Lower lobe of right lung (tissue), 2 donors: ENCODE data around the gene CSNK1G3. TPM values are rescaled to one million over a fixed set of nuclear protein-coding genes. Genes with fewer than 3 reads are reported as not detected.

Experiments used
- ATAC-seq, 2 donors: fragments of 200-7000 bp; cut with Tn5 transposase; one replicate each; pipeline ENCODE4 v1.9.1; 2020 to 2022; ENCODE audit warnings: mild to moderate bottlenecking in 2 of 2, moderate library complexity in 2 of 2
- DNase-seq: peaks from one replicate; pipeline ENCODE4 v3.0.0-alpha.2; 2020
- H3K27ac ChIP-seq: fragments of 200-600 bp; one replicate; pipeline ENCODE4 v1.8.0; 2022
- H3K27me3 ChIP-seq: fragments of 200-600 bp; one replicate; pipeline ENCODE4 v1.8.0; 2022; ENCODE audit warnings: low read depth
- H3K36me3 ChIP-seq: fragments of 200-600 bp; one replicate; pipeline ENCODE4 v1.8.0; 2022; ENCODE audit warnings: mild to moderate bottlenecking
- H3K4me1 ChIP-seq: fragments of 200-600 bp; one replicate; pipeline ENCODE4 v1.8.0; 2022
- H3K4me3 ChIP-seq: fragments of 200-600 bp; one replicate; pipeline ENCODE4 v1.8.0; 2022; ENCODE audit warnings: mild to moderate bottlenecking
- H3K9me3 ChIP-seq: fragments of 200-600 bp; one replicate; pipeline ENCODE4 v1.8.0; 2022
- CTCF ChIP-seq: fragments of 200-600 bp; IDR thresholded peaks from one replicate; pipeline ENCODE4 v1.8.0; 2022; ENCODE audit warnings: antibody characterized with exemption, mild to moderate bottlenecking
- intact Hi-C: fragments of 100-400 bp; cut with DNase I; formaldehyde crosslinking; loops from one replicate; pipeline ENCODE4 v1.11.0; 2022
- total RNA-seq: library from RNA; stranded (reverse); fragmentation: NEBNext Ultra II Directional; extraction: Animal tissue kit (Norgen Biotek cat#: 25700); gene quantifications from one replicate; pipeline ENCODE4 v1.2.1, GENCODE V29; 2021
- donor health status: DM: no; HTN: yes; CAD: no; lungs with severe emphysema.

Gene CSNK1G3
- total RNA-seq, 1 donor from 2014 or later: 35.2 TPM

GRCh38 chr5:123664961-123665360 lies 153.0 kb downstream of the CSNK1G3 start:
- Histone ChIP-seq H3K9me3 (peaks cover 19% of the 10 kb centered on the region), H3K4me1 (no peaks in the 10 kb centered on the region), H3K27me3 (no peaks in the 10 kb centered on the region), H3K27ac (no peak overlapping the region), H3K36me3 (no peaks in the 10 kb centered on the region), H3K4me3 (no peak overlapping the region)
- ATAC-seq: no peak
- intact Hi-C loops: no loop called here
- DNase-seq: no peak
- no peak for TF ChIP-seq CTCF

- H3K4me1 ChIP-seq: no peaks in the 10 kb centered on the region
These were observed 153.9 kb downstream of the CSNK1G3 start for GRCh38 chr5:123665822-123666371.

More at GRCh38 chr5:123665822-123666371, 153.9 kb downstream of the CSNK1G3 start:
- Histone ChIP-seq H3K4me3 (no peak overlapping the region), H3K36me3 (no peaks in the 10 kb centered on the region), H3K9me3 (peaks cover 19% of the 10 kb centered on the region), H3K27ac (no peak overlapping the region), H3K27me3 (no peaks in the 10 kb centered on the region)
- no peak for ATAC-seq
- intact Hi-C loops: no loop called here
- no peak for DNase-seq
- TF ChIP-seq CTCF: no peak

Other genes with a start within 250 kb of the CSNK1G3 start
- gene CEP120, start 88.8 kb upstream of the CSNK1G3 start, total RNA-seq: 22.3 TPM